Middle frontal gyrus (tissue), 1 donor: Measurements from ENCODE around the gene HOXD9.

Source experiments
- DNase-seq: peaks from one replicate; pipeline ENCODE4 v3.0.0-alpha.2; 2015; ENCODE audit warnings: low spot score; ENCODE audit errors: extremely low spot score

The HOXD9 gene

DNA sequence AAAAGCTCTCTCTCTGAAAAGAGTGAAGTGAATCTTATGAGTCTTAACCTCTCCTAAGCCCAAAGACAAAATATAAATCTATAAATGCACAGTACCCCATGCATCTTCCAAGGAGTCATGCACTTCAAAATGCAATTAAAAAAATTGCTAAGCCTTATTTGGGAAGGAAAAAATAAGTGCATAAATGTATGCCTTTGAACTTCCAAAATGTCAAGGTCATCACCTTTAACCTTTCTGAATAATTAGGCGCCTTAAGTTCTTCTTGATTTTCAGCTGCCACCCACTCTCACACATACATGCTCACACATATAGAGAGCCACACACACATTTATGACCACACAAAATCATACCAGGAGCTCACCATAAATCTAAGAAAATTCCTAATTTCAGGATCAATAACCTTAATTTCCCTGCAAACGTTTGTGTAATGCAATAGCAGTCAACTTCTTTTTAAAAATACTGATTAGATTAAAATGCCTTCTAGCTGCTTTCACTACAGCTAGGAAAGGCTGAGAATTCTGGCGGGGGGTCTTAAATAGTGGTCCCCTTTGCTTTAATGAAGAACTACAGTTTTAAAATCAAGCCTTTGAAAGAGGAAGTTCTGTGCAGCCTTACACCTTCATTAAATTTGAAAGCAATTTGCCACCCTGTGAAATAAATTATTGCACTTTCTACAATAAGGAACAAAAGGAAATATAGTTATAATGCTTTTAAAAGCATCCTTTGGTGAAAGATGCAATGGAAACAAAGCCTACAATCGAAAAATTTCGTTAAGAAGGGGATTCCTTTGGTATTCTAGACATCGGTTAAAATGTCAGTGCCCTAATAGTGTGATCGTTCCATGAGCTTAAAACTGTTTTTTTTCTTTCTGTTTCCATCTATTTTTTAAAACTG lies 11.9 kb upstream of the HOXD9 start:
- no peak for DNase-seq

GRCh38 chr2:176111309-176111663 lies 11.2 kb upstream of the HOXD9 start:
- no peak for DNase-seq

DNA sequence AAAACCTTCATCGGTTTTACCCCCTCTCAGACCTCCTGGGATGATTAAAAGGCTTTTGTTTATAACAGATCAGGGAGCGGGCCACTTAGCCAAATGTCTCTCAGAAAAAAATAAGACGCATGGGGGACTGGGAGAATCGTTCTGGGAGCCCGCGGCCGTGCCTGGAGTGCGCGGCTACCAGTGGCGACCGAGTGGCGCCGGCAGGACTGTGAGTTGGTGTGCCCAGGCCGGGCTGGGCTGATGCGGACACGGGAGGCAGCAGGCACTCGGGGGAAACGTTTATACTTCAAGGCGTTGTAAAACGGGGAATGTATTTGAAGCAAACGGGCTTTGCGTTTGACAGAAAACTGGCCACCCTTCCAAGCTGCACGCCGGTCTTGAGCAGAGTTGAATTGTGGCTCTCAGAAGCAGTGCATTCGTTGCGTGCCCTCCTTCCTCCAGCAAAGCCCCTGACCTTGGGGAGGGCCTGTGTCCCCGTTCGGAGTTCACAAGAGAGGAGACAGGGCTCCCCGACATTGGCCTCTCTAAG lies 10.6 kb upstream of the HOXD9 start:
- DNase-seq, result no peak

DNA sequence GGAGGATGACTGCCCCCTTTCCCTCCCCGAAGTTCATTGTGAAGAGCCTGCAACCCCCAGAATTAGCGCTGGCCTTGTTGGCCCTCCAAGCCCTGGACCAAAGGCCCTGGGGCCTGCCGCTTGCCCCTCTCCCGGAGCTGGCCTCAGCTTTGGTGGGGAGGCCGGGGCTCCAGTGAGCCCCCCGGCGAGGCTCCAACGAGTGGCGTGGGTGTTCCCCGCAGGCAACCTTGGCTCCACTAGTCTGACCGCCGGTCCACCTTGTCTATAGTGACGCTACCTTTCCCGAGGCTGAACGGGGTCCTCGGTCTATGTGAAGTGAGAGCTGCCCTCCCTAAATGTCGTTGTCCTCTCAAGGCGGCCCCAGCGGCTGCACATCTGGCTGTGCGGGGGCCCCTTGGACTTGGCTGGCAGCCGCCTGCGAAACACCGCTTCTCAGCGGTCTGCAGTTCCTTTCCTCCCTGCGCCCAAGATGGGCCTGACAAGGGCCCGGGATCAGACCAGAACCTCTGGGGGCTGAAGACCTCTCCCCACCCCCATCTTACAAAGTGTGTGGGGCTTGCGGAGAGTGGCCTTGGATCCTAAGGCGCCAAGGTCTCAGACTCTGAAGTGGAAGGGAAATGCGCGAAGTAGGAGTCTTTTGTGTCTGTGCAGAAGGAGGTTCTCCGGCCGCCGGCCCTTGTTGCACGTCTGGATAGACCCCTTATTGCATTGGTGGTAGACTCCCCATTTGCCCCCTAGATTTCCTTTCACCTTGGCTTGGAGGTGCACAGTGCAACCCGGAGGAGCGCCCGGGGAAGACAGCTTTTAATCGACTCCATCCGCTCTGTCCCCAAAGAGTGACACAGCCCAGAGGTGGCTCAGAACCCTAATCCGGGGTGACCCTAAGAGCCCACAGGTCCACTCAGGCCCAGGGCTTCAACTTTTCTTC lies 9.9 kb upstream of the HOXD9 start:
- DNase-seq, result no peak

GRCh38 chr2:176114120-176114929 lies 8.2 kb upstream of the HOXD9 start:
- DNase-seq, result no peak

DNA sequence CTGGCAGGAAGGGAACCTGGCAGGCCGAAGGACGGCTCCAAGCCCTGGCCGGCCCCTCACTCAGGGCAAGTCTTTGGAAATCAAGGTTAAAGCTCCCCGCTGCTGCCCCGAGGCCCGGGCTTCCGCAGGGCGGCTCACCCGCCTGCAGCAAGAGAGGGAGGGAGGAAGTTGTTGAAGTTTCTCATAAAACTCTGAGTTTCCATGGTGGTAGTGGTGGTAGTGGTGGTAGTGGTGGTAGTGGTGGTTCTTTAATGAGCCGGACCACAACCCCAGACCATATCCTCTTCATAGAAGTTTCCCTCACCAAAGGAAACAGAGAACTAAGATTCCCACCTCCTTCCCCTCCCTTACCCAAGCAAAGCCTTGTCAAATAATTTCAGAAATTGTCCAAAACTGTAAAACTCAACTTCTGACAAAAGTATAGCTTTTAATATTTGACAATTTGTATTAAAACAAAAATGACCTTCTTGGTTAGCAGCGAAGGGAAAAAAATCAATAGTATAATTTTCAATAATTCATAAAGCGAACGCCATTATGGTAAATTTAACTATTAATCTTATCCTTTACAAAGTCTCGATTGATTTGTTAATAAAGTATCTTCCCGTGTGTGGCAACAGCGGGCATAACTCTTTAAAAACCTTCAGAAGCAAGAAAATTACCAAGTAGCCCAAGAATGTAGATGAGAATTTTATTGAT lies 7.4 kb upstream of the HOXD9 start:
- DNase-seq, result no peak

DNA sequence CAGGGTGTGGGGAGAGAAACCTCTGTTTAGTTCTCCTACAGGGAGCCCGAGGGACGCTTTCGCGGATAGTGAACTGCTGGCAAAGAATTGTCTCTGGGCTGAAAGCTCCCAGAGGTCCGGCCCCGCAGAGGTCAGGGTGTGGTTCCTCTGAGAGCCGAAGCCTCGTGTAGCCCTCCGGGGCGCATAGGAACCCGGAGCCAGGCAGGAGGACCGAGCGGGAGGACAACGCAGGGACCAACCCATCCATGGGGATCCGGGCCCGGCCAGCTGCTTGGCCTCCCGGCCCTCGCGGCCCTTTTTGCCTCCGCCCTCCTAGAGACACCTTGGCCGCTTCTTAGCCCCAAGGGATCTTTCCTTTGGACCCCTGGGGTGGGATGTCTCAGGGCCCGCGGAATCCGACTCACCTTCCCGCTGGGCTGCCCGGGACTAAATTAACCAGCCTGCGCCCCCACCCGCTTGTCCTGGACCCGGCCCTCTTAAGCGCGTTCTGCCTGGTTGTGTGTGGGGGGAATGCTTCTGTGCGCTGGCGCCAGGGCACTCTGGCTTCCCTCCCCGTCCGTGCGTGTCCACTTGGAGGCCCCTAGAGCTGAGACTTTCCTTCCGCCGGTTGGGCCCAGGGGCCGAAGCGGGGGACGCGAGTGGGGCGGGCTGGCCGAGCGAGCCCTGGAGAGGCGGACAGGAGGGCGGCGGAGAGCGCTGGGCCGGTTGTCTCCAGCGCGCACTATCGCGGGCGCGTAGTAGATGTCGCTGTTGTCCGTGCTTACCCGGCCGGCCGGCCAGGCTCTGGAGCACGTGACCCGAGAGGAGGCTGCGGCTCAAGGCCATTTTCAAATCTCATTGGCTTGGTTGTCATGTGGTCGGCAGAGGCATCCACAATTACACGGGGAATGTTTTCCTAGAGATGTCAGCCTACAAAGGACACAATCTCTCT lies 6.4 kb upstream of the HOXD9 start, which contains the start of gene HOXD10:
Gene HOXD10 (plus strand): TSS at position 896 of the 931 bp plus-strand sequence. CDS start 56 bp downstream, outside the sequence.
- no peak for DNase-seq

GRCh38 chr2:176117162-176117822 lies 5.2 kb upstream of the HOXD9 start:
- no peak for DNase-seq

GRCh38 chr2:176117823-176118371 lies 4.6 kb upstream of the HOXD9 start:
- no peak for DNase-seq

- no peak for DNase-seq
Observed at GRCh38 chr2:176118601-176119339, 3.7 kb upstream of the HOXD9 start.

- DNase-seq, result no peak
Observed at GRCh38 chr2:176120364-176121189, 1.9 kb upstream of the HOXD9 start.

- no peak for DNase-seq
Observed at GRCh38 chr2:176121190-176122051, 1.1 kb upstream of the HOXD9 start.

GRCh38 chr2:176122052-176122682 lies 352 bp upstream of the HOXD9 start:
- DNase-seq, result no peak

DNA sequence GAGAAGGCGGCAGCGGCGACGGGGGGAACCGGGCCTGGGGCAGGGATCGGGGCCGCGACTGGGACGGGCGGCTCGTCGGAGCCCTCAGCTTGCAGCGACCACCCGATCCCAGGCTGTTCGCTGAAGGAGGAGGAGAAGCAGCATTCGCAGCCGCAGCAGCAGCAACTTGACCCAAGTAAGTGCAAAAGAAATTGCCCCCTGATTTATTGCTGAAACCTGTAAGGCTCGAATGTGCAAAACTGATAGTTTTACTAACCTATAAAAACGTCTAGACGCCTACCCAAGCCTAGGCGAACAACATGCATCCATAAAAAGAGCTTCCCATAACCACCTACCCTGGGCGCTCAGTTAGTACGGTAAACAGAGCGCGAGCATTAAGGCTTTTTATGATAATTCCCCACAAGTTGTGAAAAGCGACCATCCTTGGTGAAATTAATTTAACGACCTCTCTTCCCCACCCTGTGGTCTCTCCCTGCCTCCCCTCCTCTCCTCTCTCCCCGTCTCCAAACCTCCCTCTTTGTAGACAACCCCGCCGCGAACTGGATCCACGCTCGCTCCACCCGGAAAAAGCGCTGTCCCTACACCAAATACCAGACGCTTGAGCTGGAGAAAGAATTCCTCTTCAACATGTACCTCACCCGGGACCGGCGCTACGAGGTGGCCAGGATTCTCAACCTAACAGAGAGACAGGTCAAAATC lies 1.0 kb downstream of the HOXD9 start:
- DNase-seq, result no peak
